Type B pancreatic cell (in vitro differentiated cells): ENCODE data around the gene C3orf18. TPM values are rescaled to one million over a fixed set of nuclear protein-coding genes. Genes with fewer than 3 reads are reported as not detected.
A peak's percentile ranks its signal among the peaks of the same experiment; 100 is the strongest.

ENCODE experiments used
- DNase-seq: peaks from one replicate; pipeline ENCODE4 v3.0.0; 2021; ENCODE audit warnings: mixed read lengths; ENCODE audit not compliant: unreplicated experiment; ENCODE audit errors: extremely low spot score
- H3K27ac Mint-ChIP-seq: 2 replicates; pipeline ENCODE4 v1.8.0; 2021; ENCODE audit warnings: mild to moderate bottlenecking, mixed read lengths
- H3K27me3 Mint-ChIP-seq: 2 replicates; pipeline ENCODE4 v1.8.0; 2021; ENCODE audit warnings: mixed read lengths
- H3K36me3 Mint-ChIP-seq: 2 replicates; pipeline ENCODE4 v1.8.0; 2021; ENCODE audit warnings: mixed read lengths
- H3K4me1 Mint-ChIP-seq: one replicate; pipeline ENCODE4 v1.8.0; 2021; ENCODE audit warnings: mixed read lengths; ENCODE audit not compliant: unreplicated experiment
- H3K4me3 Mint-ChIP-seq: 2 replicates; pipeline ENCODE4 v1.8.0; 2021; ENCODE audit warnings: mild to moderate bottlenecking, mixed read lengths
- H3K9me3 Mint-ChIP-seq: 2 replicates; pipeline ENCODE4 v1.8.0; 2021; ENCODE audit warnings: mixed read lengths
- CTCF ChIP-seq: fragments of 200-600 bp; sonication (generic); conservative IDR thresholded peaks from 2 replicates; pipeline ENCODE4 v1.5.0; 2021; ENCODE audit warnings: antibody characterized with exemption, mild to moderate bottlenecking
- total RNA-seq: library from RNA; stranded (reverse); gene quantifications from 2 replicates; pipeline ENCODE4 v1.2.1, GENCODE V29; 2021; ENCODE audit warnings: low replicate concordance

The C3orf18 gene
- total RNA-seq, 1 donor from 2014 or later: 11.9 TPM

GRCh38 chr3:50532062-50532705 is 35.4 kb downstream of the C3orf18 start:
- H3K4me1 Mint-ChIP-seq: peaks cover 44% of the 10 kb centered on the region
- H3K36me3 Mint-ChIP-seq: no peaks in the 10 kb centered on the region
- H3K27me3 Mint-ChIP-seq: peaks cover 41% of the 10 kb centered on the region
- H3K4me3 Mint-ChIP-seq: no peak overlapping the region
- H3K9me3 Mint-ChIP-seq: no peaks in the 10 kb centered on the region
- peak; percentile 36 for TF ChIP-seq CTCF
- no peak overlapping the region for H3K27ac Mint-ChIP-seq
- no peak for DNase-seq

- no peak for TF ChIP-seq CTCF
- Mint-ChIP-seq H3K36me3 (no peaks in the 10 kb centered on the region), H3K4me1 (peaks cover 44% of the 10 kb centered on the region), H3K27me3 (peaks cover 37% of the 10 kb centered on the region), H3K9me3 (no peaks in the 10 kb centered on the region), H3K27ac (no peak overlapping the region), H3K4me3 (no peak overlapping the region)
- DNase-seq: no peak
Observed at GRCh38 chr3:50531201-50531600, 36.3 kb downstream of the C3orf18 start.

- TF ChIP-seq CTCF: no peak
- H3K4me1 Mint-ChIP-seq: peaks cover 44% of the 10 kb centered on the region
- DNase-seq: no peak
- H3K27ac Mint-ChIP-seq: no peak overlapping the region
- no peak overlapping the region for H3K4me3 Mint-ChIP-seq
- H3K36me3 Mint-ChIP-seq: no peaks in the 10 kb centered on the region
- H3K27me3 Mint-ChIP-seq: peaks cover 34% of the 10 kb centered on the region
- H3K9me3 Mint-ChIP-seq: no peaks in the 10 kb centered on the region
Observed at GRCh38 chr3:50530001-50530970, 37.3 kb downstream of the C3orf18 start.

GRCh38 chr3:50525987-50526386 is 41.6 kb downstream of the C3orf18 start:
- Mint-ChIP-seq H3K27ac (no peak overlapping the region), H3K4me3 (no peak overlapping the region), H3K36me3 (no peaks in the 10 kb centered on the region), H3K4me1 (peaks cover 37% of the 10 kb centered on the region), H3K27me3 (peaks cover 25% of the 10 kb centered on the region), H3K9me3 (no peaks in the 10 kb centered on the region)
- no peak for TF ChIP-seq CTCF
- no peak for DNase-seq

- Mint-ChIP-seq H3K4me1 (peaks cover 41% of the 10 kb centered on the region), H3K27ac (no peak overlapping the region), H3K27me3 (peaks cover 31% of the 10 kb centered on the region), H3K36me3 (no peaks in the 10 kb centered on the region), H3K9me3 (no peaks in the 10 kb centered on the region), H3K4me3 (no peak overlapping the region)
- no peak for TF ChIP-seq CTCF
- no peak for DNase-seq
Observed at GRCh38 chr3:50525191-50525910, 42.2 kb downstream of the C3orf18 start.
